HG03095 (cell line): ENCODE results near the gene MYH16.
"Not testable (repeated sequence)": the region's sequence is repeated elsewhere in the genome, so short reads cannot be mapped to it uniquely, and the experiment has no call there.

Experiments
- ATAC-seq: cut with Tn5 transposase; IDR thresholded peaks from one replicate; pipeline ENCODE4 v1.9.1; 2021; ENCODE audit warnings: moderate library complexity; ENCODE audit not compliant: unreplicated experiment

Gene MYH16

DNA sequence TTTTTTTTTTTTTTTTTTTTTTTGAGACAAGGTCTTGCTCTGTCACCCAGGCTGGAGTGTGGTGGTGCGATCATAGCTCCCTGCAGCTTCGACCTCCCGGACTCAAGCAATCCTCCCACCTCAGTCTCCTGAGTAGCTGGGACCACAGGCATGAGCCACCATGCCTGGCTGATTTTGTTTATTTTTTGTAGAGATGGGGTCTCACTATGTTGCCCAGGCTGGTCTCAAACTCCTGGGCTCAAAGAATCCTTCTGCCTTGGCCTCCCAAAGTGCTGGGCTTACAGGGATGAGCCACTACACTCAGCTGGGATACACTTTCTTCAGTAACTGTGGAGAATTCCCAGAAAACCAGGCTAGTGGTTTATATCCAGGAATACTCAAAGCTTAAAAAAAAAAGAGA, 78.0 kb downstream of the MYH16 start:
- ATAC-seq: not testable (repeated sequence)

DNA sequence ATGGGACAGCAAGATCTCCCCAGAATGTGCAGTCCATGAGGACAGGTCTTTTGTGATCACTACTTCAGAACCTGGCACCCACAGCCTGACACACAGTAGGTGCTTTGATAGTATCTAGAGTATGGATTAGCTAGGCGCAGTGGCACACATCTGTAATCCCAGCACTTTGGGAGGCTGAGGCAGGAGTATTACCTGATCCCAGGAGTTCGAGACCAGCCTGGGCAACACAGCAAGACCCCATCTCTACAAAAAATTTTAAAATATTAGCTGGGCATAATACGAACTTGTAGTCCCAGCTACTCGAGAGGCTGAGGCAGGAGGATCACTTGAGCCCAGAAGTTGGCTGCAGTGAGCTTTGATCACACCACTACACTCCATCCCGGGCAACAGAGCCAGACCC, 79.6 kb downstream of the MYH16 start:
- ATAC-seq: no peak

DNA sequence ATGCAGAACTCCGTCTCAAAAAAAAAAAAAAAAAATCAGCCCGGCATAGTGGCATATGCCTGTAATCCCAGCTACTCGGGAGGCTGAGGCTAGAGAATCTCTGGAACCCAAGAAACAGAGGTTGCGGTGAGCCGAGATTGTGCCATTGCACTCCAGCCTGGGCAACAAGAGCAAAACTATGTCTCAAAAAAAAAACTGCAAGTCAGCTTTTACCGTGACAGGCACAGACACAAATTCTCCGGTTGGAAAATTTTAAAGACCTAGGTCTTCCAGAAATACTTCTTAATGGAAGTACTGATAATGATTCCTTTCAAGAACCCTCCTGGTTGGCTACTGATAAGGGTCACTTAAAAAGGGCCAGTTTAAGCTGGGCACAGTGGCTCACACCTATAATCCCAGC, 82.5 kb downstream of the MYH16 start:
- ATAC-seq: no peak

DNA sequence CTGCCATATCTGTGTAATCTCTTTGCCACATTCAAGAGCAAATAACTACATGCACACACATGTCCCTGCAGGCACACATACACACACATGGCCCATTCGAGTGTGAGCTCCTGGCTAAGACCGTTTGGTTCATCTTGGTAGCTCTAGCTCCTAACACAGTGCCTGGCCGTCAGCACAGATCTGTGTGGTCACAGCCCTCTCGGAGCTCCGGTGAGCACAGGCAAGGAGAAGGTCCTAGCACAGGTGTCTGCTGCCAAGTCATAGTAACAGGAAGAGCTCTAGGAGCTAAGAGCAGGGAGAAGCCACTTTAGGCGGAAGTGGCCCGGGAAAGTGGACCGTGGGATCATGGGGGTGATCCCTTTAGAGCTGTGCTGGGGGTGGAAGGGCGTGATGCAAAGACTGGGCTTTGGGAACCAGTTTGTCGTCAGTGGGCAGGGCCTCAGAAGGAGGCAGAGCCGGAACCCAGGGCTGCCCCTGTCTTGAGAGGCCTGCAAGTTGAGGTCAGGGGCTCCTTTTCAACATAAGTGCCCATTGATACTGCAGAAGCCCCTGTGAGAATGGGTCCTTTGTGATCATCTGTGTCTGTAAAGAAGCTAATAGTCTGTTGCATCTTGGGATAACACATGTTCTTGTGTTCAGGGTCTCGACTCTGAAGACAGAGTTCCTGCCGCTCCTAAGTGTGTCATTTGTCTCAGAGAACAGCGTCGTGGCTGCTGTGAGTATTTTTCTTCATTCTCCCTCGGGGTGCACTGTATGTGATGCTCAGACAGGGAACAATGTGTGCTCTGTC, 85.3 kb downstream of the MYH16 start:
- ATAC-seq: no peak

DNA sequence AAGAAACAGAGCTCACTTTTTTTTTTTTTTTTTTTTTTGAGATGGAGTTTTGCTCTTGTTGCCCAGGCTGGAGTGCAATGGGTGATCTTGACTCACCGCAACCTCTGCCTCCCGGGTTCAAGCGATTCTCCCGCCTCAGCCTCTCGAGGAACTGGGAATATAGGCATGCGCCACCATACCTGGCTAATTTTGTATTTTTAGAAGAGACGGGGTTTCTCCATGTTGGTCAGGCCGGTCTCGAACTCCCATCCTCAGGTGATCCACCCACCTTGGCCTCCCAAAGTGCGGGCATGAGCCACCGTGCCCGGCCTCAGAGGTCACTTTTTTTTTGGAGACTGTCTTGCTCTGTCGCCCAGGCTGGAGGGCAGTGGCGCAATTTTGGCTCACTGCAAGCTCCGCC, 85.9 kb downstream of the MYH16 start:
- not testable (repeated sequence) for ATAC-seq

DNA sequence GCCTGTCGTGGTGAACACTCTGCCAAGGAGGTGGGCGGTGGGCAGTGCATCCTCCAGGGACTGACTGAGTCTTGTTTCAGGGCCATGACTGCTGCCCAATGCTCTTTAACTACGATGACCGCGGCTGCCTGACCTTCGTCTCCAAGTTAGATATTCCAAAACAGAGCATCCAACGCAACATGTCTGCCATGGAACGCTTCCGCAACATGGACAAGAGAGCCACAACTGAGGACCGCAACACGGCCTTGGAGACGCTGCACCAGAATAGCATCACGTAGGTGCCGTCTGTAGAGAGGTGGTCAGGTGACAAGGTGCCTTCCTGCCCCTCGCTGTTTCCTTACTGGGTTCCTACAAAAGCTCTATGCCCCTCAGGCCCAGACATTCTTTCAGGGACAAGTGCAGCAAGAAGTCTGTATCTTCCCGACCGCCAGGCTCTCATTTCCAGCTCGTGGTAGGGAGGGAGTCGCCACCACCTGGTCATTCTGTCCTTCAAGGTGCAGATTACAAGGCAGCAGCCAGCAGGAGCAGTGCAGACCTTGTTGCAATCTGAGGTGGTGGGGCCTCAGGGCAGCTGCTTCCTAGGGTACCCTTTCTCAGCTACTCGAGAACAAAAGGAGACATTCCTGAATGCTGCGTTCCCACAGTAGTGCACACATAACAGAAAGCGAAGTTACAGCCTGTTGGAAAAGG, 87.0 kb downstream of the MYH16 start:
- no peak for ATAC-seq
